Stomach (tissue), 4 donors: Measurements from ENCODE around the gene RPGR.

Experiments used
- POLR2A ChIP-seq, 4 donors: fragments of 450-650 bp; IDR thresholded peaks; one replicate each; pipeline ENCODE4 v1.6.1; 2016; ENCODE audit warnings: antibody characterized with exemption in 4 of 4, control low read depth in 2 of 4, mild to moderate bottlenecking in 1 of 4, moderate library complexity in 1 of 4
- TF ChIP-seq, protein P1 (sequence below), 7 experiments: fragments of 450-650 bp in 4 of 7; fragments of 200-600 bp in 3 of 7; sonication (generic) in 3 of 7; IDR thresholded peaks; one replicate each; pipeline ENCODE4 v1.5.1; 2016 to 2019; ENCODE audit warnings: antibody characterized with exemption in 7 of 7, control low read depth in 2 of 7, mild to moderate bottlenecking in 1 of 7

DNA sequence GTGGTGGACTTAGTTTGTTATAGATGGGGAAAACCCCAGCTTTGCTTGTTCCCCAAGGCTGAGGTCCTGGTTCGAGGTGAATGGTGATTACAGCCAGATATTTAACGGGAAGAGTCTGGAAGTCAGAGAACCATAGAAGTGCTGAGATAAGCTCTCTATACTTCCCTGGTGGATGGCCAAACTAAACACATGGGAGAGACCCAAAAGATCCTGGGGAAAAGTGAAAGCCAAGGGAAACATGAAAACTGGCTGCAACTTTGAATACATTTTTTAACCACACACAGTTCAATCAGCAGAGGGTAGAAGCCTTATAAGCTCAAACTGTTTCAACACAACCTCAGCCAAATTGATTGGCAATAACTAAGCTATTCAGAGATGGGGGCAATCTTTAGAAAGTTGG is 77.3 kb downstream of the RPGR start:
- TF ChIP-seq POLR2A (IDR thresholded peaks at IDR 0.05), result no peak
- TF ChIP-seq, protein P1, sequence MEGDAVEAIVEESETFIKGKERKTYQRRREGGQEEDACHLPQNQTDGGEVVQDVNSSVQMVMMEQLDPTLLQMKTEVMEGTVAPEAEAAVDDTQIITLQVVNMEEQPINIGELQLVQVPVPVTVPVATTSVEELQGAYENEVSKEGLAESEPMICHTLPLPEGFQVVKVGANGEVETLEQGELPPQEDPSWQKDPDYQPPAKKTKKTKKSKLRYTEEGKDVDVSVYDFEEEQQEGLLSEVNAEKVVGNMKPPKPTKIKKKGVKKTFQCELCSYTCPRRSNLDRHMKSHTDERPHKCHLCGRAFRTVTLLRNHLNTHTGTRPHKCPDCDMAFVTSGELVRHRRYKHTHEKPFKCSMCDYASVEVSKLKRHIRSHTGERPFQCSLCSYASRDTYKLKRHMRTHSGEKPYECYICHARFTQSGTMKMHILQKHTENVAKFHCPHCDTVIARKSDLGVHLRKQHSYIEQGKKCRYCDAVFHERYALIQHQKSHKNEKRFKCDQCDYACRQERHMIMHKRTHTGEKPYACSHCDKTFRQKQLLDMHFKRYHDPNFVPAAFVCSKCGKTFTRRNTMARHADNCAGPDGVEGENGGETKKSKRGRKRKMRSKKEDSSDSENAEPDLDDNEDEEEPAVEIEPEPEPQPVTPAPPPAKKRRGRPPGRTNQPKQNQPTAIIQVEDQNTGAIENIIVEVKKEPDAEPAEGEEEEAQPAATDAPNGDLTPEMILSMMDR (IDR thresholded peaks at IDR 0.05), result no peak
